Activated T-helper 2 cell treated with anti-CD3 and anti-CD28 coated beads, Interferon-gamma antibody, Interleukin-2, Interleukin-4, amounts not matched to agents 10 μg/mL and 5 μg/mL and 100 μg/mL, durations not matched to agents 14 hours and 24 hours and 36 hours (primary cell): ENCODE measurements around the gene PRLH. TPM values are rescaled to one million over a fixed set of nuclear protein-coding genes. Genes with fewer than 3 reads are reported as not detected.

ENCODE experiments used
- DNase-seq: peaks from one replicate; pipeline ENCODE4 v3.0.0; 2021; ENCODE audit warnings: low spot score
- H3K27ac Mint-ChIP-seq: one replicate; pipeline ENCODE4 v1.8.0; 2021; ENCODE audit warnings: mixed read lengths
- H3K27me3 Mint-ChIP-seq: one replicate; pipeline ENCODE4 v1.8.0; 2021; ENCODE audit warnings: low read depth, mixed read lengths
- H3K36me3 Mint-ChIP-seq: one replicate; pipeline ENCODE4 v1.8.0; 2021; ENCODE audit warnings: low read depth, mixed read lengths
- H3K4me1 Mint-ChIP-seq: one replicate; pipeline ENCODE4 v1.8.0; 2021; ENCODE audit warnings: low read depth, mixed read lengths
- H3K4me3 Mint-ChIP-seq: one replicate; pipeline ENCODE4 v1.8.0; 2021; ENCODE audit warnings: low read depth, mild to moderate bottlenecking, moderate library complexity, mixed read lengths
- H3K9me3 Mint-ChIP-seq: one replicate; pipeline ENCODE4 v1.8.0; 2021; ENCODE audit warnings: mixed read lengths
- intact Hi-C: fragments of 100-400 bp; cut with micrococcal nuclease; formaldehyde crosslinking; loops from one replicate; pipeline ENCODE4 v1.15.1; 2023
- total RNA-seq: library from RNA; stranded (reverse); gene quantifications from 2 replicates; pipeline ENCODE4 v1.2.3, GENCODE V29; 2022

PRLH gene
- total RNA-seq, 1 donor from 2014 or later, result not detected

DNA sequence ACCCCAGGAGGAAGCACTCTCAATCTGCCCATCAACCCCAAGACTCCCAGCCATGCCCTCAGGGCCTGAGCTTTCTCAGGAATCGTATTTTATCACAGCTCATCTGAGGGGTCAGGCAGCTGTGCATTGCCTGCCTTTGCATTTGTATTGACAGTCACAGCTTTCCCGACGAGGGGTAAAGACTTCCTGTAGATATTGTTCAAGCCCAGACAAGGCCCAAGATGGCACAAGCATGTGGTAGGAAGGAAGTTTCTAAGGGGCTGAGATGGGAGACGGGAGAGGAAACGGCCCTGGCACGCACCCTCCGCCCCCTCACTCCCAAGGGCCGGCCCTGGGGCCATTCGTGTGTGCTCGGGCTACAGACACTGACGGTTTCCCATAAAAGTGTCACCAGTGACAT is 34.2 kb upstream of the PRLH start:
- DNase-seq, result no peak

DNA sequence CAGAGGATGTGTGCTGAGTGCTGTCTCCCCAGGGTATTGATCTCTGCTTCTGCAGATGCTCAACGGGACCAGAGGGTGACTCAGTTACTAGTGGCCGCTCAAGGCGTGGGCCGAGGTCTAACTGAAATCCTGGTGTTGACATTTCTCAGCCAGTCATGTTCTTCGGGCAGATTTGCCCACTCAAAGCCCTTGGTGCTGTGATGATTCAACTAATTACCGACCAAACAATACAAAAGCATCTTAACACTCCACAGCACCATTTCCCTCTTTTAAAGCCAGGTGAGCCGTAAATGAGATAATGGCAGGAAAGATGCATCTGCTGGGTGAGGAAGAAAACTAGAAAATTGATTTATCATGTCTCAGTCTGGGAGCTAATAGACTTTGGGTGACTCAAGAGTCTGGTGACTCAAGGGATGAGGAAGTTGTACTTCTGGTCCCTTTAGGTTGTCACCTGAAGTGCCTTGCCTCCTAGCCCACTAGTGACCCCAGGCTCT is 32.7 kb upstream of the PRLH start:
- Mint-ChIP-seq H3K36me3 (no peaks in the 10 kb centered on the region), H3K4me3 (no peak overlapping the region), H3K27me3 (no peaks in the 10 kb centered on the region), H3K9me3 (no peaks in the 10 kb centered on the region), H3K27ac (no peak overlapping the region), H3K4me1 (no peaks in the 10 kb centered on the region)
- no peak for DNase-seq
- intact Hi-C loops, result no loop called here

More for the DNA sequence above, 34.2 kb upstream of the PRLH start:
- Mint-ChIP-seq H3K27me3 (no peaks in the 10 kb centered on the region), H3K4me3 (no peak overlapping the region), H3K36me3 (no peaks in the 10 kb centered on the region), H3K9me3 (no peaks in the 10 kb centered on the region), H3K4me1 (no peaks in the 10 kb centered on the region), H3K27ac (no peak overlapping the region)
- intact Hi-C loops, result no loop called here

DNA sequence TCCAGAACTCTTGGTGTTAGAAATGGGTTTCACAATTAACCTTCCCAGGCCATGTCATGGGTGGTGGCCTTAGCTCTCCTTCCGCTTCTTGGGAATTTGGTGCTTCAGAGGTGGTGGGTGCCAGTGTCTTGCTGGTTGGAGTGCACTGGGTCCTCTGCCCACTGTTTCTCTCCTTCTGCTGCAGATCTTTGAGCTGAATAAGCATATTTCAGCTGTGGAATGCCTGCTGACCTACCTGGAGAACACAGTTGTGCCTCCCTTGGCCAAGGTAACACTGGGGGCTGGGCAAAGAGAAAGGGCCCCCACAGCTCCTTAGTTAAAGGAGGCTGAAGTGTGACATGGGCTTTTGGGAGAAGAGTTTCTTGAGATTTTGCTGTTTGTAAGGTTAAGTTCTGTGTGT is 32.0 kb upstream of the PRLH start:
- no peaks in the 10 kb centered on the region for H3K27me3 Mint-ChIP-seq
- H3K4me3 Mint-ChIP-seq, result no peak overlapping the region
- intact Hi-C loops, result no loop called here

DNA sequence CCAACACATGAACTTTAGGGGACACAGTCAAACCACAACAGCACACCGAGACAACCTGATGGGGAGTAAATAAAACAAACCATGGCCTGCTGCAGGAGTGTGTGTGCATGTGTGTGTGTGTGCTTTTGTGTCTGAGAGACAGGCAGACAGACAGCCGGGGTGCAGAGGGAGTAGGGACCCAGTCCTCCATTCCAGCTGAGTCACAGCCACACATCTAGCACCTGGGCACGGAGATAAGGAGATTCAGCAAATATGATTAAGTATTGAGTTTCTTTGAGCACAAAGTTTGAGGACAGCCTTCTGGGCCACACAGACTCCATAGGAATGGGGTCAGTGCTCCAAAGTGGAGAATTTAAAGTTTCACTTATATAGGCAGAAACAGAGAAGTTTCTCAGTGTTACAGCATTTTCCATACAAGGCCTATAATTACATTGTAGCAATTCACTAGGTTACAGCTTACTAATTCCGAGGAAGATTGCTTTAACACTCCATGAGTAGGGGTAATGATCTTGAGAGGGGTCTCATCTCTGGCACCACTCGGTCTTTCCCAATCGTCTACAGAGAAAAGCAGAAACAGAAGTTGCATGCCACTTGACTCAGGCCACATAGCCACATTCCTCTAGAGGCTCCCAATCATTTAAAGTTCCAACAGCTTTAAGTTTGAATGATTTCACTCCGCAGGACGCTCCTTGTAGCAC is 30.8 kb upstream of the PRLH start:
- no peak for DNase-seq
- Mint-ChIP-seq H3K27me3 (no peaks in the 10 kb centered on the region), H3K4me1 (no peaks in the 10 kb centered on the region), H3K36me3 (no peaks in the 10 kb centered on the region), H3K27ac (no peak overlapping the region), H3K9me3 (no peaks in the 10 kb centered on the region), H3K4me3 (no peak overlapping the region)
- intact Hi-C loops, result no loop called here

More for the DNA sequence above, 32.0 kb upstream of the PRLH start:
- no peak for DNase-seq
- no peaks in the 10 kb centered on the region for H3K36me3 Mint-ChIP-seq
- no peaks in the 10 kb centered on the region for H3K4me1 Mint-ChIP-seq
- H3K9me3 Mint-ChIP-seq, result no peaks in the 10 kb centered on the region
- H3K27ac Mint-ChIP-seq, result no peak overlapping the region

DNA sequence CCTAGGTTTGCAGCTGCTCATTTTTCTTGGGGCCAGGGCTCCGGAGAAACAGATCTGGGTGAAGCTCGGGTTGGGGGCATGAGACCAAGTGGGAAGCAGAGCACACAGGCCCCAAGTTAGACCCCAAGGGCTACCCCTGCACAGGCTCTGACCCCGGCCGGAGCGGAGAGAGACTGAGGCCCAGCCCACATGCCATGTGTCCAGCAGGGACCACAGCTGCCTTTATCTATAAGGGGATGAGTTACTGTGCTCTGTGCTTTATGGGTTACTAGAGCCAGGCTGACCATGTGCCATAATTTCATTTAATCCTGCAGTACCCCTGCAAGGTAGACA is 30.3 kb upstream of the PRLH start:
- Mint-ChIP-seq H3K36me3 (no peaks in the 10 kb centered on the region), H3K4me1 (no peaks in the 10 kb centered on the region), H3K9me3 (no peaks in the 10 kb centered on the region), H3K27me3 (no peaks in the 10 kb centered on the region), H3K27ac (no peak overlapping the region), H3K4me3 (no peak overlapping the region)
- intact Hi-C loops, result no loop called here
- no peak for DNase-seq

DNA sequence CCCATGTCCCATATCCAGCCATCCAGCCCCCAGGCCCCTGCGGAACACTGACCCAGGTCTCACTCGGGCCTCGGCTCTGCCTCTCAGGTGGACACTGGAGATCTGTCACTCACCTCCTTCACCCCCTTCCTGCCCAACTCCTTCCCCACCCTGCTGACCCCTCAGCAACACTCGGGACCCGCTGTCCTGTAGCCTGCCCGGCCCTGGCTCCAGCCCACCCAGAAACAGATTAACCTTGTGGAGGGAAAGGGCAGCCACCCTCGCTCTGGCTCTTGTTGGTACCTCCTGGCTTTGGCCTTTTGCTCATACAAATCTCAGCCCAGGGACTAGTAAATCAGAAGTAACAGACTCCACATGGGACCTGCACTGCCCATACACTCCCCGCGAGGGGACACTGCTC is 29.8 kb upstream of the PRLH start:
- H3K27me3 Mint-ChIP-seq, result no peaks in the 10 kb centered on the region
- no peak for DNase-seq
- H3K36me3 Mint-ChIP-seq, result no peaks in the 10 kb centered on the region
- H3K9me3 Mint-ChIP-seq, result no peaks in the 10 kb centered on the region
- no peak overlapping the region for H3K27ac Mint-ChIP-seq
- no peak overlapping the region for H3K4me3 Mint-ChIP-seq
- intact Hi-C loops, result no loop called here
- H3K4me1 Mint-ChIP-seq, result no peaks in the 10 kb centered on the region

DNA sequence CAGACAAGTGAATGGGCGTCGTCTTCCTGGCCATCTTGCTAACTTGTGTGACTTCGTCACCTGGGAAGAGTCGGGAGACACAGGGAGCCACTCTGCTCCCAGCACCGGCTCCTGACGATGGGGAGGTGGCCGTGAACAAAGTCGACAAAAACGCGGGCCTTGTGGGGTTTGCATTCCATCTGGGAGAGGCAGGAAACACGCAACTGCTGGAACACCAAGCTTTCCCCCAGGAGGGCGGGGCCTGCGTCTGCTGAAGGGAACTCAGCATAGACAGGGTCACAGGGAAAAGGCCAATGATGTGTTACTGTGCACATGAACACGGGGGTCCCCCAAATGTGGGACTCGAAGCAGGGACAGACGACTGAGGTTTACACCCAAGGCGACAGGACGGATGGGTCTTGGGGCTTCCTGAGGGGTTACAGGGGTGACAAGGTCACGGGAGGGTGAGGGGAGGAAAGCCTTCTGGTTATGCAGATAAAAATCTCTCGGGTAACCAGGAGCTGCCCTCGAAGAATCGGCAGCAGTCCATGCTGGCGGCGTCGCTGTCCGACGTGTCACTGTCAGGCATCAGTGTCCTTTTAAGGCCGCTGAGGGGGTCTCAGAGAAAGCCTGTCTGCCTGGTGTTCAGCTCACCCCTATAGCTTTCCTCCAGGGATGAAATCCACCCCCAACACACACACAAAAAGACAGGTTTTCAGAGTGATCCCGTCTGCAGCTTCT is 28.2 kb upstream of the PRLH start:
- H3K27me3 Mint-ChIP-seq, result no peaks in the 10 kb centered on the region
- H3K9me3 Mint-ChIP-seq, result no peaks in the 10 kb centered on the region
- no peak for DNase-seq
- intact Hi-C loops, result no loop called here
- H3K36me3 Mint-ChIP-seq, result no peaks in the 10 kb centered on the region
- no peak overlapping the region for H3K4me3 Mint-ChIP-seq
- no peak overlapping the region for H3K27ac Mint-ChIP-seq
- H3K4me1 Mint-ChIP-seq, result no peaks in the 10 kb centered on the region

DNA sequence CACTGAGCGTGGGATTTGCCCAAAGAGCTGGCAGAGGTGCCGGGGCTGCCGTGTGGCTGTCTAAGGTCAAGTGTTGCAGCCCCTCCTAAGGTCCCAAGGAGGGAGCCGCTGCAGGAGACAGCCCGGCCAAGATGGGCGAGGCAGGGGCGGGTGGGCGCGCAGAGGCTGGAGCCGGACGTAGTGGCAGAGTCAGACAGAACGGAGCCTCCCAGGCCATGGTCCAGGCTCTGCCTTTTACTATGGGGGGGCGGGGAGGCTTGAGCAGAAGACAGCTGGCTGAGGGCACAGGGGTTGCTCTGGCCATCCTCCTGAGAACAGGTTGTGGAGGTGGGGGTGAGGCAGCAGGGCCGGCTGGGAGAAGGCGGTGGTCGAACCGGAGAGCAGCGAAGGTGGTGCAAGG is 27.5 kb upstream of the PRLH start:
- Mint-ChIP-seq H3K9me3 (no peaks in the 10 kb centered on the region), H3K27me3 (no peaks in the 10 kb centered on the region), H3K4me1 (no peaks in the 10 kb centered on the region), H3K36me3 (no peaks in the 10 kb centered on the region), H3K27ac (no peak overlapping the region), H3K4me3 (no peak overlapping the region)
- intact Hi-C loops, result no loop called here
- DNase-seq, result no peak

DNA sequence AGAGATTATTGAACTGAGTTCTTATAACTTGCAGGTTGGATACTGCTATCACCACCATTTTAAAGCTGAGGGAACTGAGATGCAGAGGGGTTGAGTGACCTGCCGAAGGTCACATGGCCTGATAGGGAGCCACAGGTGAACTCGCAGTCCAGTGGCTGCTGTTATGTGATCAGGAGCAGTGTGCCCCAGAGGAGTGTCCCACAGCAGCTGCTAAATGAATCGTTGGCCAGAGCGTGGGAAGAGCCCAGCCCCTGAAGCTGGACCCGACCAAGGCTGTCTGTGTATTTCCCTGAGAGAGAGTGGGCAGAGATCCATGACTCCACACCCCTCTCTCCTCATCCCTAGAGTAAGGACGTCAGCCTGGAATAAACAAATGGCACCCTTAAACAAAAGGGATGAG is 26.7 kb upstream of the PRLH start:
- H3K4me3 Mint-ChIP-seq, result no peak overlapping the region
- no peak for DNase-seq
- H3K36me3 Mint-ChIP-seq, result no peaks in the 10 kb centered on the region
- no peaks in the 10 kb centered on the region for H3K4me1 Mint-ChIP-seq
- intact Hi-C loops, result no loop called here
- no peaks in the 10 kb centered on the region for H3K27me3 Mint-ChIP-seq
- H3K27ac Mint-ChIP-seq, result no peak overlapping the region
- no peaks in the 10 kb centered on the region for H3K9me3 Mint-ChIP-seq

DNA sequence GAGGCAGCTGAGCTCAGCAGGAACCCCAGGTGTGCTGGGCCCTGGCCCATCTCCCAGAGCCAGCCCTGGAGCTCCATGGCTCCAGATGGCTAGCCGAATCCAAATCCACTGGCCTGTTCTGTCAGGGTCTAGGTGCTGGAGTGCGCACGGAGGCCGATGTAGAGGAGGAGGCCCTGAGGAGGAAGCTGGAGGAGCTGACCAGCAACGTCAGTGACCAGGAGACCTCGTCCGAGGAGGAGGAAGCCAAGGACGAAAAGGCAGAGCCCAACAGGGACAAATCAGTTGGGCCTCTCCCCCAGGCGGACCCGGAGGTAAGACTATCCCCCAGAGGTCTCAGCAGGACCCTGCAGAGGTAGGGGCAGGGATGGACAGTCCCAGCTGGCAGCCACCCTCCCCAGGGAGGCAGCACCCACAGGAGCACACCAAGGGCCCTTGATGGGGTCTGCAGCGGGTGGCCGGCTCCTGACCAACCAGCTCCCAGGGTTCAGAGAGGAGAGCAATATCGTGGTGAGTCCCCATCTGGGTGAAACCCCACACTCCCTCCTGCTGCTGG is 26.1 kb upstream of the PRLH start:
- H3K4me1 Mint-ChIP-seq, result no peaks in the 10 kb centered on the region
- DNase-seq, result no peak
- intact Hi-C loops, result no loop called here
- H3K27me3 Mint-ChIP-seq, result no peaks in the 10 kb centered on the region
- H3K27ac Mint-ChIP-seq, result no peak overlapping the region
- no peak overlapping the region for H3K4me3 Mint-ChIP-seq
- no peaks in the 10 kb centered on the region for H3K9me3 Mint-ChIP-seq
- H3K36me3 Mint-ChIP-seq, result no peaks in the 10 kb centered on the region

DNA sequence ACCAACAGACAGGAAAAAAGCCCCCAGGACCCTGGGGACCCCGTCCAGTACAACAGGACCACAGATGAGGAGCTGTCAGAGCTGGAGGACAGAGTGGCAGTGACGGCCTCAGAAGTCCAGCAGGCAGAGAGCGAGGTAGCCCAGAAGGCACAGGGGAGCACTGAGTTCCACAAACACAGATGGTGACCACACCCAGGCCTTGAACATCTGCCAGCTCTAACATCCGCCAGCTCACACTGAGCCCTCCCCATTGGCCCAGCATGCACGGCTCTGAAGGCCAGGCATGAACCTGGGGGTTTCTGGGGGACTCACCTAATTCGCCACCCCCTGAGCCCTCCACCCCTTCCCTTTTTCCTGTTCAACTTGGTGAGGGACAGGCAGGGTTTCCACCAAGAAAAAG is 25.6 kb upstream of the PRLH start:
- Mint-ChIP-seq H3K4me3 (no peak overlapping the region), H3K27me3 (no peaks in the 10 kb centered on the region), H3K36me3 (no peaks in the 10 kb centered on the region), H3K9me3 (no peaks in the 10 kb centered on the region), H3K4me1 (no peaks in the 10 kb centered on the region), H3K27ac (no peak overlapping the region)
- DNase-seq, result no peak
- intact Hi-C loops, result no loop called here

DNA sequence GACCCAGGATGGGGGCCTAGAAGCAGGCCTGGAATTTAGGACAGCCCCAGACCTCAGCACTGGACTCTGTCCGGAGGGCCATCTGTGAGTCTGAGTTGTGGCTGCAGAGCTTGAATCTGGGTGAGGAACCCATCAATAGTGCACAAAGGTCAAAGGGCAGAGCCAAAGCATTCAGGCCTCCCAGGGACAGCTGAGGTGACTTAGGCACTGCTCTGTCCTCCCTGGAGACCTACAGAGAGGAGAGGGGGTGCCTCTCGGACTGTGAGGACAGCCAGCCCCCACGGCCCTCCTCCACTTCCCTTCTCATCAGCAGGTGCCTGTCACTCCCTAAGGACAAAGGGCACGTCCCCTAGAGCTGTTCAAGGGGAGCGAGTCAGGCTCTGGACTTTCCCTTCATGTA is 25.1 kb upstream of the PRLH start:
- intact Hi-C loops, result no loop called here
- no peaks in the 10 kb centered on the region for H3K9me3 Mint-ChIP-seq

DNA sequence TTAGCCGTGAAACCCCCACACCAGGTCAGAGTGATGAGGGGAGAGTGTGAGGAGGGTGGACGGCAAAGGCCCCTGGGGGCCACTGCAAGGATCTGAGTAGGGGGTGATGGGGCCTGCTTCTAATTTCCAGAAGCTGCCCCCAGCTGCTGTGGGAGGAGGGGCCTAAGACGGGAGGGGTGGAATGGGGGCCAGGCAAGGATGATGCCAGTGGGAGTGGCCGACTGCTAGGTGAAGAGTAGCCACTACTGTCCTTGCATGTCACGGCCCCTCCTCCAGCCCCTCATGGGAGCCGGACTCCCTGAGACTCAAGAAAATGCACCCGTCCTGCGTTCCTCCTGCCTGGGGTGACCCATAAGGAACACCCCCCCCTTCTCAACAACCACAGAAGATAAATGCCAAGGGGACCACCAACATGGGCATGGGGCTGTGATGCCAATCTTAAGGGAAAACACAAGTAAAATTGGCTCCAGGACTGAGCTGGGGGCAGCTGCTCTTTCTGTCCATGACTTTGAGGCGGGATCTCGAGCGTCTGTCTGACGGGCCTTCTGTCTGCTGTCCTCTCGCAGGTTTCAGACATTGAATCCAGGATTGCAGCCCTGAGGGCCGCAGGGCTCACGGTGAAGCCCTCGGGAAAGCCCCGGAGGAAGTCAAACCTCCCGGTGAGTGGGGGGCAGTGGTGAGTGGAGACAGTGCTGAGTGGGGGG is 24.2 kb upstream of the PRLH start:
- H3K36me3 Mint-ChIP-seq, result no peaks in the 10 kb centered on the region
- H3K4me1 Mint-ChIP-seq, result no peaks in the 10 kb centered on the region
- intact Hi-C loops, result no loop called here
- H3K27me3 Mint-ChIP-seq, result no peaks in the 10 kb centered on the region
- no peak overlapping the region for H3K27ac Mint-ChIP-seq
- H3K9me3 Mint-ChIP-seq, result no peaks in the 10 kb centered on the region
- no peak for DNase-seq
- H3K4me3 Mint-ChIP-seq, result no peak overlapping the region

More for the DNA sequence above, 25.1 kb upstream of the PRLH start:
- DNase-seq, result no peak
- Mint-ChIP-seq H3K27me3 (no peaks in the 10 kb centered on the region), H3K36me3 (no peaks in the 10 kb centered on the region), H3K4me1 (no peaks in the 10 kb centered on the region), H3K4me3 (no peak overlapping the region), H3K27ac (no peak overlapping the region)
